Parathyroid adenoma (tissue), 2 donors: ENCODE results near the gene DSG4.
"Not testable (repeated sequence)": the region's sequence is repeated elsewhere in the genome, so short reads cannot be mapped to it uniquely, and the experiment has no call there.

ENCODE experiments used
- H2AFZ ChIP-seq: fragments of 300-600 bp; sonication (generic); one replicate; pipeline ENCODE4 v1.7.0; 2017; ENCODE audit warnings: antibody characterized with exemption, mild to moderate bottlenecking
- H3K27ac ChIP-seq: fragments of 300-600 bp; sonication (generic); one replicate; pipeline ENCODE4 v1.7.0; 2017
- H3K27me3 ChIP-seq: fragments of 300-600 bp; sonication (generic); one replicate; pipeline ENCODE4 v1.7.0; 2017; ENCODE audit warnings: low read length; ENCODE audit not compliant: control insufficient read depth, insufficient read depth
- H3K36me3 ChIP-seq: fragments of 300-600 bp; sonication (generic); one replicate; pipeline ENCODE4 v1.7.0; 2017; ENCODE audit warnings: low read length; ENCODE audit not compliant: control insufficient read depth, insufficient read depth
- H3K4me1 ChIP-seq: fragments of 300-600 bp; sonication (generic); one replicate; pipeline ENCODE4 v1.7.0; 2017; ENCODE audit warnings: control low read depth
- H3K4me2 ChIP-seq: fragments of 300-600 bp; sonication (generic); one replicate; pipeline ENCODE4 v1.7.0; 2017; ENCODE audit warnings: low read length
- H3K4me3 ChIP-seq: fragments of 300-600 bp; sonication (generic); one replicate; pipeline ENCODE4 v1.7.0; 2017; ENCODE audit warnings: low read depth, low read length
- H3K79me2 ChIP-seq: fragments of 300-600 bp; sonication (generic); one replicate; pipeline ENCODE4 v1.7.0; 2017; ENCODE audit warnings: control low read depth
- H3K9ac ChIP-seq: fragments of 300-600 bp; sonication (generic); one replicate; pipeline ENCODE4 v1.7.0; 2017; ENCODE audit warnings: mild to moderate bottlenecking
- H3K9me3 ChIP-seq: fragments of 300-600 bp; sonication (generic); one replicate; pipeline ENCODE4 v1.7.0; 2017; ENCODE audit warnings: low read length; ENCODE audit not compliant: control insufficient read depth
- TF ChIP-seq, protein P1 (sequence below): fragments of 300-600 bp; sonication (generic); IDR thresholded peaks from one replicate; pipeline ENCODE4 v1.7.0; 2017; ENCODE audit warnings: antibody characterized with exemption, mild to moderate bottlenecking
- donor health status: primary hyperparathyroidism.

Gene DSG4, protein sequence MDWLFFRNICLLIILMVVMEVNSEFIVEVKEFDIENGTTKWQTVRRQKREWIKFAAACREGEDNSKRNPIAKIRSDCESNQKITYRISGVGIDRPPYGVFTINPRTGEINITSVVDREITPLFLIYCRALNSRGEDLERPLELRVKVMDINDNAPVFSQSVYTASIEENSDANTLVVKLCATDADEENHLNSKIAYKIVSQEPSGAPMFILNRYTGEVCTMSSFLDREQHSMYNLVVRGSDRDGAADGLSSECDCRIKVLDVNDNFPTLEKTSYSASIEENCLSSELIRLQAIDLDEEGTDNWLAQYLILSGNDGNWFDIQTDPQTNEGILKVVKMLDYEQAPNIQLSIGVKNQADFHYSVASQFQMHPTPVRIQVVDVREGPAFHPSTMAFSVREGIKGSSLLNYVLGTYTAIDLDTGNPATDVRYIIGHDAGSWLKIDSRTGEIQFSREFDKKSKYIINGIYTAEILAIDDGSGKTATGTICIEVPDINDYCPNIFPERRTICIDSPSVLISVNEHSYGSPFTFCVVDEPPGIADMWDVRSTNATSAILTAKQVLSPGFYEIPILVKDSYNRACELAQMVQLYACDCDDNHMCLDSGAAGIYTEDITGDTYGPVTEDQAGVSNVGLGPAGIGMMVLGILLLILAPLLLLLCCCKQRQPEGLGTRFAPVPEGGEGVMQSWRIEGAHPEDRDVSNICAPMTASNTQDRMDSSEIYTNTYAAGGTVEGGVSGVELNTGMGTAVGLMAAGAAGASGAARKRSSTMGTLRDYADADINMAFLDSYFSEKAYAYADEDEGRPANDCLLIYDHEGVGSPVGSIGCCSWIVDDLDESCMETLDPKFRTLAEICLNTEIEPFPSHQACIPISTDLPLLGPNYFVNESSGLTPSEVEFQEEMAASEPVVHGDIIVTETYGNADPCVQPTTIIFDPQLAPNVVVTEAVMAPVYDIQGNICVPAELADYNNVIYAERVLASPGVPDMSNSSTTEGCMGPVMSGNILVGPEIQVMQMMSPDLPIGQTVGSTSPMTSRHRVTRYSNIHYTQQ

DNA sequence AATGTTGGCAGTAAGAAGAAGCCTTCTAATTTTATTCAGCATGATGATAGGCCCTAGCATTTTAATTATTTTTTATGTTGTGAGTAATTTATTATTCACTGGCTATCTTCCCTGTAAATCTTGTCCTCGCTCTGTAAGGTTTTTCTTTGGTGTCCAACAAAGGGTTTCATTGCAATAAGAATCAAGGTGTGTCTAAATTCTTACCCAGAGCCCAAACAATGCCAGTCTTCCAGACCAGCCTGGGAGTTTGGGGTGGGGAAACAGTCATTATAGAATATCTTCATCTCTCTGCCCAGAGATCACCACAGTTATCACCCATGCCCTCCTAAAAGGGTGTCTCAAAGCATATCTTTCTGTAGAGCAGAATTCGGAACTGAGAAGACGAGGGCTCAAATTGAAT lies at the start of gene DSG4:
TSS of gene DSG4 (plus strand) at position 301 of the 400 bp plus-strand sequence. CDS start 135 bp downstream, outside the sequence.
- Histone ChIP-seq H3K9me3 (no peaks in the 10 kb centered on the region), H2AFZ (no peak within 1 kb of the TSS), H3K27ac (no peak within 1 kb of the TSS), H3K27me3 (no peaks in the 10 kb centered on the region), H3K9ac (no peak within 1 kb of the TSS), H3K4me1 (no peaks in the 10 kb centered on the region), H3K79me2 (no peaks in the 10 kb centered on the region), H3K4me3 (no peak within 1 kb of the TSS), H3K4me2 (no peak within 1 kb of the TSS), H3K36me3 (no peaks in the 10 kb centered on the region)
- TF ChIP-seq, protein P1, sequence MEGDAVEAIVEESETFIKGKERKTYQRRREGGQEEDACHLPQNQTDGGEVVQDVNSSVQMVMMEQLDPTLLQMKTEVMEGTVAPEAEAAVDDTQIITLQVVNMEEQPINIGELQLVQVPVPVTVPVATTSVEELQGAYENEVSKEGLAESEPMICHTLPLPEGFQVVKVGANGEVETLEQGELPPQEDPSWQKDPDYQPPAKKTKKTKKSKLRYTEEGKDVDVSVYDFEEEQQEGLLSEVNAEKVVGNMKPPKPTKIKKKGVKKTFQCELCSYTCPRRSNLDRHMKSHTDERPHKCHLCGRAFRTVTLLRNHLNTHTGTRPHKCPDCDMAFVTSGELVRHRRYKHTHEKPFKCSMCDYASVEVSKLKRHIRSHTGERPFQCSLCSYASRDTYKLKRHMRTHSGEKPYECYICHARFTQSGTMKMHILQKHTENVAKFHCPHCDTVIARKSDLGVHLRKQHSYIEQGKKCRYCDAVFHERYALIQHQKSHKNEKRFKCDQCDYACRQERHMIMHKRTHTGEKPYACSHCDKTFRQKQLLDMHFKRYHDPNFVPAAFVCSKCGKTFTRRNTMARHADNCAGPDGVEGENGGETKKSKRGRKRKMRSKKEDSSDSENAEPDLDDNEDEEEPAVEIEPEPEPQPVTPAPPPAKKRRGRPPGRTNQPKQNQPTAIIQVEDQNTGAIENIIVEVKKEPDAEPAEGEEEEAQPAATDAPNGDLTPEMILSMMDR = no peak

DNA sequence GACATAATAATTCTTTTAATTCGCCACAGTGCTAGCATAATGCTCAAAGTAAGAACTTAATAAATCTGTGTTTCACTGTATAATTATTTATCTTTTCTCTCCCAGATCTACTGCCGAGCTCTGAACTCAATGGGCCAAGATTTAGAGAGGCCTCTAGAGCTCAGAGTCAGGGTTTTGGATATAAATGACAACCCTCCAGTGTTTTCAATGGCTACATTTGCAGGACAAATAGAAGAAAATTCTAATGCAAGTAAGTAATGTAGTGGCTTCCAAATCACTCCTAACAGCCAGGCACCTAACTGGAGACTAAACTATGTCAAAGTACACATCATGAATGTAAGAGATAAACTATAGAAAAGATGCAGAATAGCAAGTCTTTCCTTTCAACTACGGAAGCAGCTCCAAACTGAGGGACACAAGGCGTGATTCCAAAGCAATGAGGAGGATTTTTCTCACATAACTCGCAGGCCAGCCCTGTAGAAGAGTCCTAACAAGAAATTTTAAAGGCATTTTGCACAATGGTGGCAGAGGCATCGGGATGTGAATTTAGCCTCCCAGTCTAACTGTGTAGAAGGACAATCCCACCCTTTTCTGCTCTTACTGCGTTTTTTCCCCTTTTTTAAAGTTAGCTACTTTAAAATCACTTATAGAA lies 46.7 kb upstream of the DSG4 start:
- Histone ChIP-seq H3K4me3 (no peak overlapping the region), H3K9me3 (no peaks in the 10 kb centered on the region), H3K4me1 (peaks cover 5% of the 10 kb centered on the region), H2AFZ (no peak overlapping the region), H3K27me3 (no peaks in the 10 kb centered on the region), H3K79me2 (no peaks in the 10 kb centered on the region), H3K4me2 (no peak overlapping the region), H3K36me3 (no peaks in the 10 kb centered on the region), H3K9ac (no peak overlapping the region), H3K27ac (no peak overlapping the region)
- TF ChIP-seq, protein P1 = no peak

- TF ChIP-seq, protein P1 = no peak
These were observed 33.1 kb upstream of the DSG4 start for GRCh38 chr18:31343454-31343853.

DNA sequence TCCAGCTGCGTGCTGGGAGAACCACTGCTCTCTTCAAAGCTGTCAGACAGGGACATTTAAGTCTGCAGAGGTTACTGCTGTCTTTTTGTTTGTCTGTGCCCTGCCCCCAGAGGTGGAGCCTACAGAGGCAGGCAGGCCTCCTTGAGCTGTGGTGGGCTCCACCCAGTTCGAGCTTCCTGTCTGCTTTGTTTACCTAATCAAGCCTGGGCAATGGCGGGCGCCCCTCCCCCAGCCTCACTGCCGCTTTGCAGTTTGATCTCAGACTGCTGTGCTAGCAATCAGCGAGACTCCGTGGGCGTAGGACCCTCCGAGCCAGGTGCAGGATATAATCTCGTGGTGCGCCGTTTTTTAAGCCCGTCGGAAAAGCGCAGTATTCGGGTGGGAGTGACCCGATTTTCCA lies 23.2 kb upstream of the DSG4 start:
- H3K9ac ChIP-seq, H3K36me3 ChIP-seq, H3K79me2 ChIP-seq, H3K27me3 ChIP-seq, H3K4me1 ChIP-seq, H3K4me2 ChIP-seq, H3K27ac ChIP-seq, H2AFZ ChIP-seq, H3K9me3 ChIP-seq, H3K4me3 ChIP-seq: not testable (repeated sequence)

More at GRCh38 chr18:31343454-31343853, 33.1 kb upstream of the DSG4 start:
- Histone ChIP-seq H3K9ac (no peak overlapping the region), H3K4me1 (no peaks in the 10 kb centered on the region), H3K27me3 (no peaks in the 10 kb centered on the region), H3K9me3 (no peaks in the 10 kb centered on the region), H3K27ac (no peak overlapping the region), H3K36me3 (no peaks in the 10 kb centered on the region), H3K4me3 (no peak overlapping the region), H3K79me2 (no peaks in the 10 kb centered on the region), H2AFZ (no peak overlapping the region), H3K4me2 (no peak overlapping the region)
